ENCODE measurements around the gene PAM16. TPM values are rescaled to one million over a fixed set of nuclear protein-coding genes. Genes with fewer than 3 reads are reported as not detected.

PAM16 gene
- total and polyA plus RNA-seq, 2 of the 8 experiments (the other 6 are each of a cell fraction or from before 2014, with no cell fraction given): 78.3 to 198 TPM

DNA sequence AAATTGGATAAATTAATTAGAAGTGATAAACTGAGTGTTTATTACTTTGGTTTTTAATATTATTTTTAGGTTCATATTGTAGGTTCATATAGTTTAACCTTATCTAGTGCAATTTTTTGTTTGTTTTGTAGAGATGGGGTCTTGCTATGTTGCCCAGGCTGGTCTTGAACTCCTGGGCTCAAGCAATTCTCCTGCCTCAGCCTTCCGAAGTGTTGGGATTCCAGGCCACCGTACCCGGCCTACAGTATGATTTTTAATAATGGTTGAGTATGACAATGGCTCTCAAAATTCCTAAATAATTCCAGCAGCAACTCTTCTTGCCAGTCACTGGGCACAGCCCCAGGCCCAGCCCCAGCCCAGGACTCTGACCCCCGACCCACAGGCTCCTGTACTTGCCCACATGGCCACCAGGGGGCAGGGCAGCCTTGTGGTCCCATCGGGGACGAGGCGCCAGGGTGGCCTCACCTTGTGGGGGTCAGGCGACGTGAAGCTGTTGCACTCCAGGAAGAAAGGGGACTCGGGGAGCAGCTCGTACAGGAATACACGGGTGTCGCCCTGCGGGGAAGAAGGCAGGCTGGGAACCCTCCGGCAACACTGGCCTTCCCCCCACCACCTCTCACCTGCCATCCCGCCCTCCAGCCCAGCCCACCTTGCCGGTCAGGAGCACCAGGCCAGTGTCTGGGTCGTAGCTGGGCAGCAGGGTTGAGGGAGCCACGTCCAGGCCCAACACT lies 7.9 kb upstream of the PAM16 start (continued):
- TF ChIP-seq CHD7 (IDR thresholded peaks at IDR 0.05; ENCODE audit: insufficient replicate concordance, low read length): no peak
- no peak for TF ChIP-seq TBP (IDR thresholded peaks at IDR 0.05; ENCODE audit: low read depth, low read length)
- no peak for TF ChIP-seq TEAD4 (IDR thresholded peaks at IDR 0.05; ENCODE audit: low read depth, low read length)
- TF ChIP-seq TAF7 (optimal IDR thresholded peaks at IDR 0.05; ENCODE audit: borderline replicate concordance, low read depth, low read length): no peak
- TF ChIP-seq HDAC6 (IDR thresholded peaks at IDR 0.05; ENCODE audit: low read depth, low read length): no peak
- no peak for TF ChIP-seq YY1 (IDR thresholded peaks at IDR 0.05; ENCODE audit: low read depth, low read length)
- TF ChIP-seq KDM4A (IDR thresholded peaks at IDR 0.05; ENCODE audit: low read depth, low read length, severe bottlenecking): no peak
- peak in 1 of 2 experiments; percentile 32; a peak in 1 of 4 replicates for TF ChIP-seq HDAC2 (IDR thresholded peaks at IDR 0.05; ENCODE audit: borderline replicate concordance in 1 of 2, low read depth in 2 of 2, low read length in 2 of 2)
- TF ChIP-seq SUZ12 (IDR thresholded peaks at IDR 0.05; ENCODE audit: low read length): no peak
- TF ChIP-seq CTBP2 (IDR thresholded peaks at IDR 0.05; ENCODE audit: borderline replicate concordance, insufficient read depth, insufficient read length, low read length): no peak
